OCI-LY7 (cell line): ENCODE results near the gene ACR.

Experiments used
- EZH2phosphoT487 ChIP-seq: fragments of 200-600 bp; sonication (generic); IDR thresholded peaks from 2 replicates; pipeline ENCODE4 v1.6.1; 2018; ENCODE audit warnings: low read depth, borderline replicate concordance, mild to moderate bottlenecking, mixed run types, antibody characterized with exemption, low read length, moderate library complexity, mixed read lengths
- TF ChIP-seq, protein P1 (sequence below): fragments of 200-600 bp; sonication (generic); conservative IDR thresholded peaks from 2 replicates; pipeline ENCODE4 v1.5.1; 2014; ENCODE audit warnings: mild to moderate bottlenecking, antibody characterized with exemption, low read length, moderate library complexity, mixed read lengths

DNA sequence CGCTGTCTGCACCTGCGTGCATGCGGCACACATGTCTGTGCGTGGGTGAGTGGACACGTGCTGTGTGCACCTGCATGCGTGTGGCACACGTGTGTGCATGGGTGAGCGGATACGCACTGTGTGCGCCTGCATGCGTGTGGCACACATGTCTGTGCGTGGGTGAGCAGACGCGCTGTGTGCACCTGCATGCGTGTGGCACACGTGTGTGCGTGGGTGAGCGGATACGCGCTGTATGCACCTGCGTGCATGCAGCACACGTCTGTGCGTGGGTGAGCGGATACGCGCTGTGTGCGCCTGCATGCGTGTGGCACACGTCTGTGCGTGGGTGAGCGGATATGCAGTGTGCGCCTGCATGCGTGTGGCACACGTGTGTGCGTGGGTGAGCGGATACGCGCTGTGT is 27.1 kb upstream of the ACR start:
- TF ChIP-seq, protein P1, sequence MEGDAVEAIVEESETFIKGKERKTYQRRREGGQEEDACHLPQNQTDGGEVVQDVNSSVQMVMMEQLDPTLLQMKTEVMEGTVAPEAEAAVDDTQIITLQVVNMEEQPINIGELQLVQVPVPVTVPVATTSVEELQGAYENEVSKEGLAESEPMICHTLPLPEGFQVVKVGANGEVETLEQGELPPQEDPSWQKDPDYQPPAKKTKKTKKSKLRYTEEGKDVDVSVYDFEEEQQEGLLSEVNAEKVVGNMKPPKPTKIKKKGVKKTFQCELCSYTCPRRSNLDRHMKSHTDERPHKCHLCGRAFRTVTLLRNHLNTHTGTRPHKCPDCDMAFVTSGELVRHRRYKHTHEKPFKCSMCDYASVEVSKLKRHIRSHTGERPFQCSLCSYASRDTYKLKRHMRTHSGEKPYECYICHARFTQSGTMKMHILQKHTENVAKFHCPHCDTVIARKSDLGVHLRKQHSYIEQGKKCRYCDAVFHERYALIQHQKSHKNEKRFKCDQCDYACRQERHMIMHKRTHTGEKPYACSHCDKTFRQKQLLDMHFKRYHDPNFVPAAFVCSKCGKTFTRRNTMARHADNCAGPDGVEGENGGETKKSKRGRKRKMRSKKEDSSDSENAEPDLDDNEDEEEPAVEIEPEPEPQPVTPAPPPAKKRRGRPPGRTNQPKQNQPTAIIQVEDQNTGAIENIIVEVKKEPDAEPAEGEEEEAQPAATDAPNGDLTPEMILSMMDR, result no peak
- no peak for TF ChIP-seq EZH2phosphoT487
